ENCODE data around the gene SNCA. TPM values are rescaled to one million over a fixed set of nuclear protein-coding genes. Genes with fewer than 3 reads are reported as not detected.

SNCA gene
- total RNA-seq, 6 donors from 2014 or later: 6.3 to 15.4 (median 12.1) TPM

DNA sequence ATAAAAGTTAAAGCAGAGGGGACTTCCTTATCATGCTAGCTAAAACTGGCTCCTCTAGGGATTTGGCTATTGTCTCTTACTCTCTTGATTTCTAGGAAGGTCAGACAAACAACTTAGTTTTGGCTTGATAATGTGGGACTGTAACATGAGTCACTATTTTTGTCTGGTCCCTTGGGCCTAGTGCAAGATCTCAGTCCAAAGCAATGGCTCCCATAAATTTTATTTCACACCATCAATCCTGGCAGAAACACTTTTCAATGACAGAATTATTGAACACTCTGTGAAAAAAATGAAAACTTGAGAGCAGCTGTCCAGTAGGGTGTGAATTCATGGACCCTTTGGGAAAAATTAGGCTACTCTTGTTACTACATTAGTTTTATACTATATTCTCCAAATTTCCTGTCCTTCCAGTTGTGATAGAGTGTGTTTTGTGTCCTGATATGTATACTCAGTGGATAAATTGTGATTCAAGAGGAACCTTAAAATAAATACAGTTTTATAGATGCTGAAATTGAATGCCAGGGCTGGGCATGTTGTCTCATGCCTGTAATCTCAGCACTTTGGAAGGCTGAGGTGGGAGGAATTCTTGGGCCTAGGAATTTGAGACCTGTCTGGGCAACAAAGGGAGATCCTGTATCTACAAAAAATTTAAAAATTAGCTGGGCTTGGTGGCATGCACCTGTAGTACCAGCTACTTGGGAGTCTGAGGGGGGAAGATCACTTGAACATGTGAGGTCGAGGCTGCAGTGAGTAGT, 10.8 kb upstream of the SNCA start:
- no peaks in the 10 kb centered on the region for H3K27me3 ChIP-seq
- ATAC-seq (ENCODE audit: low FRiP score in 2 of 2): no peak
- WGBS, 2 donors: 78 to 92% methylated on average over 1 of the region's 1 CpG
- no peak for TF ChIP-seq POLR2AphosphoS5 (IDR thresholded peaks at IDR 0.05)
- TF ChIP-seq, protein P1, sequence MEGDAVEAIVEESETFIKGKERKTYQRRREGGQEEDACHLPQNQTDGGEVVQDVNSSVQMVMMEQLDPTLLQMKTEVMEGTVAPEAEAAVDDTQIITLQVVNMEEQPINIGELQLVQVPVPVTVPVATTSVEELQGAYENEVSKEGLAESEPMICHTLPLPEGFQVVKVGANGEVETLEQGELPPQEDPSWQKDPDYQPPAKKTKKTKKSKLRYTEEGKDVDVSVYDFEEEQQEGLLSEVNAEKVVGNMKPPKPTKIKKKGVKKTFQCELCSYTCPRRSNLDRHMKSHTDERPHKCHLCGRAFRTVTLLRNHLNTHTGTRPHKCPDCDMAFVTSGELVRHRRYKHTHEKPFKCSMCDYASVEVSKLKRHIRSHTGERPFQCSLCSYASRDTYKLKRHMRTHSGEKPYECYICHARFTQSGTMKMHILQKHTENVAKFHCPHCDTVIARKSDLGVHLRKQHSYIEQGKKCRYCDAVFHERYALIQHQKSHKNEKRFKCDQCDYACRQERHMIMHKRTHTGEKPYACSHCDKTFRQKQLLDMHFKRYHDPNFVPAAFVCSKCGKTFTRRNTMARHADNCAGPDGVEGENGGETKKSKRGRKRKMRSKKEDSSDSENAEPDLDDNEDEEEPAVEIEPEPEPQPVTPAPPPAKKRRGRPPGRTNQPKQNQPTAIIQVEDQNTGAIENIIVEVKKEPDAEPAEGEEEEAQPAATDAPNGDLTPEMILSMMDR (IDR thresholded peaks at IDR 0.05): no peak
- no peak for DNase-seq
- H3K4me1 ChIP-seq: no peaks in the 10 kb centered on the region
- no peak overlapping the region for H3K27ac ChIP-seq
- H3K9me3 ChIP-seq: no peaks in the 10 kb centered on the region
- H3K36me3 ChIP-seq: no peaks in the 10 kb centered on the region
- no peak overlapping the region for H3K4me3 ChIP-seq

DNA sequence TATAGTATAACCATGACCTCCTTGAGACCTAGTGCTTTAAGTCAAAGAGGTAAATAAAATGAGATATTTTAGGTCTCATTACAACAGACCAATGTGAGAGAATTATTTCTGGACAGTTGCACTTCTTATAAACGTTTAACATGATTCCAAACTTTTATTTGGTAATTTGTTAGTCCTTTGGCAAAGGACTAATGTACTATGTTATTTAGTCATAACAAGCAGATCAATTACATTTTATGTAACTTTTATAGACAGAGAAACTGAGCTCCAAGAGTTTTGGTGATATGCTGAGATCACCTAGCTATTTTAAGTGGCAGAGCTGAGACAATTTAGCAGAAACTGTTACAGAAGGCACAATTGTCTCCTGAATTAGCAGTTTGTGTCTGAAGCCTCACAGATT, 2.6 kb upstream of the SNCA start:
- no peak overlapping the region for H3K27ac ChIP-seq
- peaks cover 0 to 13% (median 4%) of the 10 kb centered on the region in 4 donors for H3K27me3 ChIP-seq
- no peaks in the 10 kb centered on the region for H3K9me3 ChIP-seq
- WGBS, 2 donors: 78 to 89% methylated on average over 1 of the region's 1 CpG
- TF ChIP-seq EP300 (IDR thresholded peaks at IDR 0.05) (no peak), POLR2A (IDR thresholded peaks at IDR 0.05) (no peak), POLR2AphosphoS5 (IDR thresholded peaks at IDR 0.05) (no peak)
- TF ChIP-seq, protein P1 (IDR thresholded peaks at IDR 0.05): no peak
- no peak for ATAC-seq (ENCODE audit: low FRiP score in 2 of 2)
- no peak for DNase-seq
- no peak overlapping the region for H3K4me3 ChIP-seq
- H3K4me1 ChIP-seq: peaks cover 7 to 22% (median 16%) of the 10 kb centered on the region in 4 donors
- no peaks in the 10 kb centered on the region for H3K36me3 ChIP-seq

DNA sequence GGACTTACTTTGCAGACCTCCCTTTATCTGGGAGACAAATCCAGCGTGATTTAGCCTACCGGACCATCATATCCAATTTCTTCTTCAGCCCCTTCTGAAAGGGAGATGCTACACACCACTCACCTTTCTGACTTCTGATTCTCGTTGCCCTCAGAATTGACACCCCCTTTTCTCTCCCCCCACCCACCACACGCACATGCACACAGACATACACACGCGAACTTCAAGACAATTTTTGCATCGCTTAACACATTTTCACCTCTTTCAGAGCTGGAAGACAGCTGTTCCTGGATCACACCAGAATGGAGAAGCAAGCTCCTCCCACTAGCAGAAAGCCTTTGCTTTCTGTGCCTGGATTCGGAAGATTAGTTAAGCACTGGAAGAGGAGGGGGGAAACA, 1.0 kb upstream of the SNCA start:
- ATAC-seq (ENCODE audit: low FRiP score in 2 of 2) (no peak), DNase-seq (no peak)
- H3K4me3 ChIP-seq: peak overlapping the region in 3 of 4 donors; percentile 48 to 72 (median 62)
- 5 to 7% methylated on average over 8 of the region's 8 CpGs for WGBS, 2 donors
- no peak overlapping the region for H3K27ac ChIP-seq
- no peaks in the 10 kb centered on the region for H3K9me3 ChIP-seq
- H3K36me3 ChIP-seq: no peaks in the 10 kb centered on the region
- no peak for TF ChIP-seq POLR2A (IDR thresholded peaks at IDR 0.05)
- TF ChIP-seq EP300 (IDR thresholded peaks at IDR 0.05): no peak
- TF ChIP-seq, protein P1 (IDR thresholded peaks at IDR 0.05): no peak
- TF ChIP-seq POLR2AphosphoS5 (IDR thresholded peaks at IDR 0.05): no peak
- peaks cover 0 to 13% (median 4%) of the 10 kb centered on the region in 4 donors for H3K27me3 ChIP-seq
- peaks cover 7 to 22% (median 16%) of the 10 kb centered on the region in 4 donors for H3K4me1 ChIP-seq

DNA sequence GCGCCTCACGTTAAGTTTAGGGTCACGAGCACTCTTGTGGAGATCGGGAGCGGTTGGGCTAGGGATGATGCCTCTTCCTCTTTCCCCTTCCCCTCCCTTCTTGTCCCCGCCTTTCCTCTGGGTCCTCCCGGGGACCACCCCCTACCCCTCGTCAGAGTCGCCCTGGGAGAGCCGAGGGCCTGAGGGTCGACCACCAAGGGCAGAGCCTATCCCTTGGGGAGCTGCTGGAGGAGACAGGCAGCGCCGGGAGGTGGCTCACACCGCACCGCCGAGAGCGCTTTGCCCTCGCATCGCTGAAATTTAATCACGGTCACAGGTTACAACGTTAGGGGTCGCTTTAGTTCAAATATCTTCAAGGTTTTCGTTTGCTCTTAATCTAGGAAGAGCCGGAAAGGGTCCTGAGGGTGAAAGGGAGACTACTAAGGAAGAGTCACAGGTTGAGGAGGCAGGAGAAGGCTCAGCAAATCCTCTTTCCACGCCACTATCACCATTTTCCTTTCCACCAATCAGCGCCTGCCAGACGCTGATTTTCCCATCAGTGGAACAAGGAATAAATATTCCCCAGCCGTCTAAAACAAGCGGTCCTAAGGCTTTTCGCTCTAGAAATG, 528 bp upstream of the SNCA start:
- DNase-seq (no peak), ATAC-seq (ENCODE audit: low FRiP score in 2 of 2) (peak; percentile 71 to 74)
- H3K27me3 ChIP-seq: peaks cover 0 to 13% (median 4%) of the 10 kb centered on the region in 4 donors
- H3K9me3 ChIP-seq: no peaks in the 10 kb centered on the region
- H3K27ac ChIP-seq: peak overlapping the region; percentile 0 to 63 (median 46)
- no peaks in the 10 kb centered on the region for H3K36me3 ChIP-seq
- TF ChIP-seq POLR2AphosphoS5 (IDR thresholded peaks at IDR 0.05) (no peak), EP300 (IDR thresholded peaks at IDR 0.05) (no peak), POLR2A (IDR thresholded peaks at IDR 0.05) (no peak)
- TF ChIP-seq, protein P1 (IDR thresholded peaks at IDR 0.05): no peak
- H3K4me1 ChIP-seq: peaks cover 7 to 22% (median 16%) of the 10 kb centered on the region in 4 donors
- H3K4me3 ChIP-seq: peak overlapping the region; percentile 48 to 72 (median 56)
- WGBS, 2 donors: 2% methylated on average over 26 to 27 of the region's 30 CpGs

All from upper lobe of left lung (tissue), 6 donors.